MM.1S (cell line): ENCODE measurements around the gene SFXN5.

Source experiments
- CTCF ChIP-seq: fragments of 300-600 bp; sonication (generic); IDR thresholded peaks from 2 replicates; pipeline ENCODE4 v1.5.1; 2016; ENCODE audit warnings: antibody characterized with exemption, low read length, mixed read lengths
- EZH2 ChIP-seq: fragments of 300-600 bp; sonication (generic); optimal IDR thresholded peaks from 2 replicates; pipeline ENCODE3; 2017; ENCODE audit warnings: low read depth, mild to moderate bottlenecking, antibody characterized with exemption, low read length, mixed read lengths

DNA sequence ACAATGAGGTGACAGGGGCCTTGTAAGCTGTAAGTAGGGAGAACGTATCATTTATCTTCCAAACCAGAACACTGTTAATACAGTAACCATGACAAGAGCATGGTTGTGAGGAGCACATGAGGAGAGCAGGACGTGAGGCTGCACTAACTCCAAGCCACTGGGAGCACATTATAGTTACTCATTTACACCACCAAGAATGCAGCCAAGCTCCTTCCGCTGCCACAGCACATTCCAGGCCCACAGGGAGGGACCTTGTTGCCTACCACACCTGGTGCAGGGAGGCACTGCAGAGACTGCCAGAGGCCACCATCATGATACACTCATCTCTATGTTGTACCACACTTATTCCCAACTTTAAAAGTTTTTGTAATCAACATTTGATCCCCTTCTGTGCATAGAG, 13.5 kb upstream of the SFXN5 start:
- no peak for TF ChIP-seq EZH2
- no peak for TF ChIP-seq CTCF
